NCI-H1105 treated with DMSO at 0.1 percent for 48 hours (cell line): ENCODE measurements around the gene POLG2.
"Not testable (repeated sequence)": the region's sequence is repeated elsewhere in the genome, so short reads cannot be mapped to it uniquely, and the experiment has no call there.

ENCODE experiments used
- DNase-seq: peaks from one replicate; lab custom pipeline; 2025; lab: John Stamatoyannopoulos, UW

The POLG2 gene

DNA sequence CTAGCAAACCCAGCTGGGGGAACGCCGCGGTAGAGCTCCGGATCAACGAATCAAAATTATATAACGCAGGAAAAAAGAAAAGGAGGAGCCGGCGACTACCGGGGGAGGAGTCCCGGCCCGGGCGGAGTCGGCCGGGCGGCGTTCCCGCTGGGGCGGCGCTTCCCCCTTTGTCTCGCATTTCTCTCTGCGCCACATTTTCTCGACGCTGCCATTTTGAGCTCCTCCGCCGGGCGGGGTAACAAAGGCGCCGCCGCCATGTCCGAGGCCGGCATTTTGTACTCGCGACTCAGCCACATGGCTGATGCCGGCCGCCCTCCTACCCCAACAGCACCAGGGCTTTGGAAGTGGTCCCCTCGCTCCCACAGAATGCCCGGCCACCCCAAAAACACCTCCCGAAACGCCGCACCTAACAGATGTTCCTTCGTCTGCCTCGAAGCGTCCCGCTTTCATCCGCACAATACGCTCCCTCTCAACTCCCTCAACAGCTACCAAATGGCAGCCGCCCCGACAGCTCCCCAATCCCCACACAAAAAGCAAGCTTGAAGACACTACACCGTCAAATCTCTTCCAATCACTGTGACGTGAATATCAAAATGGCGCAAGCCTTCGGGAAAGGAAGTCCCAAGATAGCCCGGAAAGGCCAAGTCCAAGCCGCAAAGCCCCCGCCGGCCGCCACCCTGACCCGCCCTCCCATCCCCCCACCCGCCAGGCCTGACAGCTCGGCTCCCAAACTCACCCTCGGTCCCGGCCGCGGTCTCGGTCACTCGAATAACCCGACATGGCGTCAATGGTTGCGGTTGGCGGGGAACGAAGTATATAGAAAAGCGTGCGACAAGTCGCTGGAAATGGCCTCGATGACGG is 8.7 kb upstream of the POLG2 start:
- peak; percentile 79 for DNase-seq

DNA sequence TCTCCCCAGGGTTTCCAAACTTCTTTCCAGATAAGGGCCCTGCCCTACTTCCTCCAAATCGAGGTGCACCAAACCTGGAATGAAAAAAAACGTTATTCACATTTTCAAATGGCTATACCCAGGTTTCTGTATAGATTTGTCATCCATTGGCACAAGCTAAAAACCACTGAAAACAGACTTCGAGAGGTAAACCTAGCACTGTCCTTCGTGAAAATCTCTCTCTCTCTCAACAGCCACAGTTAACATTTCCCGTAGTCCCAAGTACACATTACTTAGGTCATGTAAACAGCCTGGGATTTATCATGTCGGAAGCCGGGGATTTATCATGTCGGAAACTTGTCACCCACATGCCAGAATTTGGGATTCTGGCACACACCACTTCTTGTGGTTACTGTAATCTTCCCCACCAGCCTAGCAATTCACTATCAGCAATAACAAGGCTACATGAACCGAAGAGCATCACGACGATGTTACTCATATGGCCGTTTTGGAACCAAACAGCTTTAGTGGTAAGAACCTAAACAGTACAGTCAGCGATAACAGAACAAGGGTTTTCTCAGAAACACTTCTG is 8.0 kb upstream of the POLG2 start:
- DNase-seq: no peak

- no peak for DNase-seq
Measured at GRCh38 chr17:64503821-64504768, 7.2 kb upstream of the POLG2 start.

GRCh38 chr17:64503341-64503740 is 6.5 kb upstream of the POLG2 start:
- DNase-seq: no peak

- no peak for DNase-seq
Measured at GRCh38 chr17:64502809-64503208, 6.0 kb upstream of the POLG2 start.

- DNase-seq: no peak
Measured at GRCh38 chr17:64502021-64502420, 5.2 kb upstream of the POLG2 start.

- DNase-seq: no peak
Measured at GRCh38 chr17:64500862-64501765, 4.3 kb upstream of the POLG2 start.

GRCh38 chr17:64500487-64500859 is 3.6 kb upstream of the POLG2 start:
- no peak for DNase-seq

- DNase-seq: no peak
Measured at GRCh38 chr17:64499805-64500486, 3.1 kb upstream of the POLG2 start.

- peak; percentile 23 for DNase-seq
Measured at GRCh38 chr17:64498308-64499203, 1.7 kb upstream of the POLG2 start.

- no peak for DNase-seq
Measured at GRCh38 chr17:64497565-64498035, 746 bp upstream of the POLG2 start.

- DNase-seq: no peak
Measured at GRCh38 chr17:64496348-64496785, 487 bp downstream of the POLG2 start.

GRCh38 chr17:64495300-64495699 is 1.6 kb downstream of the POLG2 start:
- not testable (repeated sequence) for DNase-seq

- no peak for DNase-seq
Measured at GRCh38 chr17:64494121-64494520, 2.7 kb downstream of the POLG2 start.

GRCh38 chr17:64492481-64493109 is 4.3 kb downstream of the POLG2 start:
- DNase-seq: no peak

DNA sequence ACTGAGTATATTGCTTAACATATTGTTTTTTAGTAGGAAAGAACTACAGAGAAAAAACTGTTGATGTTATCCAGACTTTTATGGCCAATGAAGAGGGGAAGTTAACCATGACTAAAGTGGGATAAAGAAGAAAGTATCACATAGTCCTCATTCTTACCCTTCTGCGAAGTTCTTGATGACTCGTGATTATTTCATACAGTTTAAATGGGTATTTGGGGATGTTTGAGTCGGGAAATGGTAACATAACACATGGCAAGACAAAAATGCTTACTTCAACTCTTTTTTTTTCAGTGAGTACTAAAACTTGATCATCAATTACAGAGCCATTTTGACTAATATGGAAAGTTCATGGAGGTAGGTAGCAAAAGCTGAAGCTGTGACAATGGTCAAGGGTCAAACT is 4.9 kb downstream of the POLG2 start:
- no peak for DNase-seq

GRCh38 chr17:64491034-64491860 is 5.6 kb downstream of the POLG2 start:
- no peak for DNase-seq

DNA sequence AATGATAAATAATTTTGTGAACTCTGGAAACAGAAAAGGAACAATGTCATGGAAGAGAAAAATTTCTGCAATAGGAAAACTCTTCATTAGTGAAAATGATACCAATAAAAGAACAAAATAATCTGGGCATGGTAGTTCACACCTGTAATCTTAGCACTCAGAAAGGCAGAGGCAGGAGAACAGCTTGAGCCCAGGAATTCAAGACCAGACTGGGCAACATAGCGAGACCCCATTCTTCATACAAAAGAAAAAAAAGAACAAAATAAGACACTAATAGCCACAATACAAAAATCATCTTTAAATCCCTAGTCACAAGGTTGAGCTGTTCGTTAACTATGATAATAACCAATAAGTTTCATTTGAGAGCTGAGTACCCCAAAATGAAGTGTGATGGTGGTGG is 8.6 kb downstream of the POLG2 start:
- no peak for DNase-seq
